GM21529 (cell line): Measurements from ENCODE around the gene ABITRAM.
A peak's percentile ranks its signal among the peaks of the same experiment; 100 is the strongest.
"Not testable (repeated sequence)": the region's sequence is repeated elsewhere in the genome, so short reads cannot be mapped to it uniquely, and the experiment has no call there.

Source experiments
- ATAC-seq: cut with Tn5 transposase; IDR thresholded peaks from one replicate; pipeline ENCODE4 v1.9.1; 2021; ENCODE audit not compliant: unreplicated experiment

Gene ABITRAM, protein sequence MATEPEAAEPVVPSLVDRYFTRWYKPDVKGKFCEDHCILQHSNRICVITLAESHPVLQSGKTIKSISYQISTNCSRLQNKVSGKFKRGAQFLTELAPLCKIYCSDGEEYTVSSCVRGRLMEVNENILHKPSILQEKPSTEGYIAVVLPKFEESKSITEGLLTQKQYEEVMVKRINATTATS

DNA sequence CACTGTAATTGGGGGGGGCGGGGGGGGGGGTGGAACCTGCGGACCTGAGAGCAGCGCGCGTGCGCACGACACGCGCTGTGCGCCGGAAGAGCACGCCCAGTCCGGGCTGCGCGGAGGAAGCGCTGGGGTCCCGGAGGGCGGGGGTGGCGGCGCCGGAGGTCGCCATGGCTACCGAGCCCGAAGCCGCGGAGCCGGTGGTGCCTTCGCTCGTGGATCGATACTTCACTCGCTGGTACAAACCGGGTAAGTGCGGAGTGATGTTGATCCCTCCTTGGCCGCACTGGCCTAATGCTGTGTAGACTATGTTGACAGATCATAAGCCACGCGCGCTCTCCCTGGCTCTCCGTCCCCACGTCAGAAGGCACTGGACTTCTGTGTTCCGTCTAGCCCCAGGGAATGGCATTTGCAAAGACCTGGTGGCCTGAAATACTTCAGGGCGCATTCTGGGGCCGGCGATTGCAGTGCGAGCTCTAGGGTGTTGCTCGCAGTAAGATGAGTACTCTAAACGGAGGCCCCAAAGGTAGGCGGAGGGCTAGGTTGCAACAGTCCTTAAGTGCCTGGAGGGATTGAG, at the start of gene ABITRAM:
TSS of gene ABITRAM (plus strand) at position 78 of the 571 bp plus-strand sequence. CDS start at position 165, 87 bp downstream.
- peak; percentile 77 for ATAC-seq

DNA sequence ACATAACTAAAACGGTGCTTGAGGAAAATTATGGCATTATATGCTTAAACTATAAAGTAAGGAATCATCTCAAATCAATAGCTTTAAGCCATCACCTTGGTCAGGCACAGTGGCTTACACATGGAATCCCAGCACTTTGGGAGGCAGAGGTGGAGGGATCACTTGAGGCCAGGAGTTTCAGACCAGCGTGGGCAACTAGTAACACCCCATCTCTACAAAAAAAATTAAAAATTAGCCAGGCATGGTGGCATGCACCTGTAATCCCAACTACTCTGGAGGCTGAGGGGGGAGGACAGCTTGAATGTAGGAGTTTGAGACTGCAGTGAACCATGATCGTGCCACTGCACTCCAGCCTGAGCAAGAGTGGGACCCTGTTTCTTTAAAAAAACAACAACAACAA, 49.5 kb upstream of the ABITRAM start:
- ATAC-seq: no peak

DNA sequence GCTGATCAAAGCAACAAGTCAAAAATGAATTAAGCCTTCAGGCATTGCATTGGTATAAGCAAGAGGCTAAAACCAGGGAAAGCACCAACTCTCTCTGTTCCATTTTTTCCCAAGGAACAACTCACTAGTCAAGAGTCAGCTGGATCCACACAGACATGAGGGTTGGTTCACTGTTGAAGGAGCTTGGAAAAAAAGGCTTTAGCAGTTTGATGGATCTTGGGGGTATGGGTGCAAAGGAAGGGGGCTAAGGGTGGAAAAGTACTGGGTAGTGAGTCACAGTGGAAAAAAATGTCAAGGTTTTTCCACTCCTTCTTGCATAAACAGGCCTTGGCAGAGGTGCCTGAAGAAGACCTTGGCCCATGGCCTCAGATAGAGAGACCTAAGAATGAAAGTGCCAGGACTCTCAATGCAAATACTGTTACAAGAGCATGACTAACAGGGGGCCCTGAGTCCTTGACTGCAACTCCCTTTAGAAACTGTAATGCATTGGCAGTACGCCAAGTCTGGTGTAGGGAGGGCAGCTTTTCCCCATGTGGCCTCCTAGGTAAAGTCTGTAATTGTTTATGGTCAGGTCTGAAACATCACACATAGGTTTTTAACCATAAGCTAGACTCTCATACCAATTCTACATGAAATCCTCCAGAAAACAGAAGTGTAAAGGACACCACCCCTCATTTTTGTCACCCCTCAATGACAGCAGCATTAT, 48.4 kb upstream of the ABITRAM start:
- ATAC-seq: peak; percentile 100

DNA sequence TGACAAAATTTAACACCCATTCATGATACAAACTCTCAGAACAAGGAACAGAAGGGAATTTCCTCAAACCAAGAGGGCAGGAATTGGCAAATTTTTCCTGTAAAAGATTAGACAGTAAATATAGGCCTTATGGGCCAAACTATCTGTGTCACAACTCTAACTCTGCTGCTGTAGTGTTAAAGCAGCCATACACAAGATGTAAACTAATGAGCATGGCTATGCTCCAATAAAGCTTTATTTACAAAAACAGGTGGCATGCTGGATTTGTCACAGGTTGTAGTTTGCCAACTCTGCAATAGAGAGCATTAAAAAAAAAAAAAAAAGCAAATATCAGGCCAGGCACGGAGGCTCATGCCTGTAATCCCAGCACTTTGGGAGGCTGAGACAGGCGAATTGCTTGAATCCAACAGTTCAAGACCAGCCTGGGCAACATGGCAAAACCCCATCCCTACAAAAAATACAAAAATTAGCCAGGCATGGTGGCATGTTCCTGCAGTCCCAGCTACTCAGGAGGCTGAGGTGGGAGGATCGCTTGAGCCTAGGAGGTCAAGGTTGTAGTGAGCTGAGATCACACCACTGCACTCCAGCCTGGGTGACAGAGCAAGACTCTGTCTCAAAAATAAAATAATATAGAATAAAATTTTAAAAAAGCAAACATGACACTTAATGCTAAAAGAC, 47.5 kb upstream of the ABITRAM start:
- not testable (repeated sequence) for ATAC-seq

DNA sequence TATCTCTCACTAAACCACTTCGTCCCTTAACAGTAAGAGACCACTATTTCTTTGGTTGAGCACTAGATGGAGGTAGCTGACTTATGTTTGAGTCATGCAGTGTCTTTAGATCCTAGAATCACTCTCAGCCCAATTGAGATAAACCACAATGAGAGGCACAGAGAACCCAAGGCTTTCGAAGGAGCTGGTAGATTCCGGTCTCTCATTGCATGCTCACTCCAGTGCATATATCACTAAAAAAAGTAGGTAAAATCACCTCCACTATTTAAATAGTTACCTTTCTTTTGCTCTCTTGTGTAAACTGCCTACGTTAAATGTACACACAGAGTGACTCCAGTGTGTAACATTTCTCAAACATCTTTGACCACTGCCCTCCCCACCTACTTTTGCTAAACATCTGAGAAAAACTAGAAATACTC, 44.5 kb upstream of the ABITRAM start:
- no peak for ATAC-seq

DNA sequence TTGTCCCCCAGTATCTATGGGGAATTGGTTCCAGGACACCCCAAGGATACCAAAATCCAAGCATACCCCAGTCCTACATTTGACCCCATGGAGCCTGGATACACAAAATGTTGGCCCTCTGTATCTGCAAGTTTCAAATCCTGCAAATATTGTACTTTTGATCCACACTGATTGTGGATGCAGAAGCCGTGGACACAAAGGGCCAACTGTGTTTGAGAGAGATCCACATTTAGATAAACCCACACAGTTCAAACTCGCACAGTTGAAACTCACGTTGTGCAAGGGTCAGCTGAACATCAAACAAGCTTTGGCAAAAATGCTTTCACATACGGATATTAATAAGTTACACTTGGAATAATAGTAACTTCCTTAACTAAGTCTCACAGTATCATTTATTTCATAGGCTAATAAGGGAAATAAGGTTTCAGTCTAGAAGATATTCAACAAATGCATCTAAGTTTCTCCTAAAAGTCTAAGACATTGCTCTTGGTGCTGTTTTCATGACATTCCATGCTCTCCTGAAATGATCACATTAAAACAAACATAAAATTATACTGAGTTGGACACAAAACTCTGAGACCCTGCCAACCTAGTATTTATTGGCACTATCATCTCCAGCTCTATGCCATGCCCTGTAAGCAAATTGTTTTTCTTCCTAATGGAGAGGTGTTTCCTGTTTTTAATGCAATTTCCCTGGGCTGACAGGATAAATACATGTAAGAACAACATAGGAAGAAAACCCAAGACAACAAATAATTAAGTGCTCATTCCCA, 39.8 kb upstream of the ABITRAM start:
- ATAC-seq: no peak

DNA sequence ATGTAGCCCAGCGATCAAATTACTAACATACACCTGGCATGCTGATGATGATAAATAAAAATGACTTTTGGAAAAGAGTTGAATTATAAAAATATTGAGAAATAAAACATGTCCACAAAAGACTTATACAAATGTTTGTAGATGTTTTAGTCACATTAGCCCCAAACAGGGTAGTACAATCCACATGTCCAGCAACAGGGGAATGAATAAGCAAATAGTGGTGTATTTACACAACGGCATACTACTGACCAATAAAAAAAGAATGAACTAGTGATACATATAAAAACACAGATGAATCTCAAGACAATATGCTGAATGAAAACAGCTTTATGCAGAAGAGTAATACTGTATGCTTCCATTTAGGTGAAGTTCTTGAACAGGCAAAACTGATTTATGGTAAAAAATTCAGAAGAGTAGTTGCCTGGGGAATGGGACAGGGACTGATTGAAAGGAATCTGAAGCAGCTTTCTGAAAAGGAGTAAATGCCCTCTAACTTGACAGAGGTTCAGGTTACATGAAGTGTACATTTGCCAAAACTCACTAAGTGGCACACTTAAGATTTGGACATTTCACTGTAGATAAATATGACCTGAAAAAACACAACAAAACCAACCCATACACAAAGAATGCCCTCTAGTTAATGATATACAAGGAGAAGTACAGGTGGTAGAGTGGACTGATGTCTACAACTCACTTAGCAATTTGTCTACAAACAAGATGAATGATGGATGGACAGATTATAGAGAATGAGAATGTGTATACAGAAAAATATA, 36.7 kb upstream of the ABITRAM start:
- no peak for ATAC-seq

DNA sequence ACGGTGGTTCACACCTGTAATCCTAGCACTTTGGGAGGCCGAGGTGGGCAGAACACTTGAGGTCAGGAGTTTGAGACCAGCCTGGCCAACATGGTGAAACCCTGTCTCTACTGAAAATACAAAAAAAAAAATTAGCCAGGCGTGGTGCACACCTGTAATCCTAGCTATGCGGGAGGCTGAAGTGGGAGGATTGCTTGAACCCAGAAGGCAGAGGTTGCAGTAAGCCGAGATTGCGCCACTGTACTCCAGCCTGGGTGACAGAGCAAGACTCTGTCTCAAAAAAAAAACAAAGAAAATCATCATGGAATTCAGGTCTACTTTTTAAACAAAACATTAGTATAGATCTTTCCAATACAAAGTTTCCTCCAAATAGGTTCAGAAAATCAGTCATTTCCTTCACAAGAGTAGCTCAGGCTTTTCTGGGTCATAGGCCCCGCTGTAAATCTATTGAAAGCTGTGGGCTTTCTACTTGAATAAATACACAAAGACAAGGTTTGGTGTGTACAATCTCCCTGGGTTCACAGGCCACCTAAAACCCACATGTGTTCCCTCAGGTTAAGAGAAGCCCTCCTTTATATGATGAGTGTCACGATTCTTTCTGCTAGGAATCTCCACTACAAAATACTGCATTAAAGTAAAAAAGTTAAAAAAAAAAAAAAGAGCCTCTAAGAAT, 35.0 kb upstream of the ABITRAM start:
- not testable (repeated sequence) for ATAC-seq

DNA sequence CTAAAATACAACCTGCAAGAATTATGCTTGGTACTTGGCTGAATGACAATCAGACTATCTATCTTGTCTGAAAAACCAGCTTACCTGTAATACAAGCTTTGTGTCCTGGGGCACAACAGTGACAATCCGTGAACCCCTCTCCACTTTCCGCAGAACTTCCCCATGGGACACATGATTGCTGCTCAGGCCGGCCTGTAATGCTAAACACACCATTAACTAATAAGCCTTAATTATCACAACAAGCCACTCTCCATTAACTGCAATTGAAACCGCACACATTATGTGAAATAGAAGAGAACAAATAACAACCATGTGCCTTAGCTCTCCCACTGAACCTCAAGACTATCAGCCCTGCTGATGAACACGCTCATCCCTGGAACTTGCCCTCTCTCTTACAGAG, 34.0 kb upstream of the ABITRAM start:
- no peak for ATAC-seq

DNA sequence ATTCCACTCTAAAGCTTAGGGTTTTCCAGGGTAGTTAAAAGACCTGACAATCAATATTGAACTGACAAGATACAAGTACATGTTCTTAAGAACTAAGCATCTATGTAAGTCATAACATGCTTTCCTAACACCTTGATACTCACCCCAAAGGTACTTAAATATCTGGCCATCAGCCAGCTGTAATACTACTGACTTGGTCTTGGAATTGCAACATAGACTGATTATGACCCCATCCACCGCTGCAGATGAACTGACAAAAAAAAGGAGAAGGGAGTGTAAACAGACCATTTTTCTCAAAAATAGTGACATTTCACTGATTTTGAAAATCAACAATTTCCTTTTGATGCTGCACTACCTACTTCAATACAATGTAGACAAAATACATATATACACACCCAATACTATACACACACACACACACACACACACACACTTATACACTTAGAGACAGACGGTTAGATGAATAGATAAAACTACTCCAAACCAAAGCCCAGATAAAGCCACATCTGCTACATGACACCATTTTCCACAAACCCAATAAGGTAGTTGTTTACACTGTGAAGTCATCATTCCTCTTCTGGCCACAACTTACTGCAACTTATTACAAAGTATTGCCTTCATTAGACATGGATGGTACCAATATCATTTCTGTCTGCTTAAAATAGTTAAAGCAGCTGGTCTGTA, 30.6 kb upstream of the ABITRAM start:
- ATAC-seq: no peak

DNA sequence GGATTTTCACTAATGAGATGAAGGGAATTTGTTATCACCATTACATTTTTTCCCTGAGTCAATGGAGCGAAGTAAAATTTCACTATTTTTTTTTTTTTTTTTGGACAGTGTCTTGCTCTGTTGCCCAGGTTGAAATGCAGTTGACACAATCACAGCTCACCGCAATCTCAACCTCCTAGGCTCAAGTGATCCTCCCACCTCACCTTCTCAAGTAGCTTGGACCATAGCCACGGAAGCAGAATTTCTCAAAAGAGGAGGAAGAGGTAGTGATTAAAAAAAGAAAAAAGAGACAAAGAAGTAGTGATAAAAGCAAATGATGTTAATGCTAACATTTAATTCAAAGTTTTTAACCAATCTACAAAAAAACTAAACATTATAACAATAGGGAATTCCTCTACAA, 30.0 kb upstream of the ABITRAM start:
- no peak for ATAC-seq

DNA sequence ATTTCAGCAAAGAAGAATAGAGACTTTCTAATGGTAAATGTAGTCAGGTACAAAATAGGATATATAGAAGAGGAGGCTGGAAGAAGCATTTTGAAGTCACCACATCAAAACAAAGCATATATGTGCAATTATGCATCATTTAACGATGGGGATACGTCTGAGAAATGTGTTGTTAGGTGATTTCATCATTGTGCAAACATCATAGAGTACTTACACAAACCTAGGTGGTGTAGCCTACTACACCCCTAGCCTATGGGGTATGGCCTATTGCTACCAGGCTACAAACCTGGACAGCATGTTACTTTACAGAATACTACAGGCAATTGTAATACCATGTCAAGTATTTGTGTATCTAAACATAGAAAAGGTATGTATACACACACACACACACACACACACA, 28.7 kb upstream of the ABITRAM start:
- ATAC-seq: no peak

DNA sequence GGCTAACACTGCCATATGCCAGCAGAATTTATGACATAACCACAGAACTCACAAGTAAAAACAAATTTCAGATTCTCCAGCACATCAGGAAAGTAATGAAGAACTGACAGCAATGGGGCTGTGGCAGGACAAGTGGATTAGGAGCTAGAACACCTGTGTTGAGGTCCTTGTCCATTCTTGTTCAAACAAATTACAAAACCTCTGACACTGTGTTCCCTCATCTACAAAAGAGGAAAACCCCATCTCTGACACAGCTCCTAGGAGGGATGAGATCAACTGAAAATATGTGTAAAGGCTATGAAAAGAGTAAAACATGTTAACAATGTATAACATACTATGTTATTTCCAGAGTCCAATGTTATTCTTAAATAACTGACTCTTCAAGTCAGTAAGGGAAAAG, 23.8 kb upstream of the ABITRAM start:
- no peak for ATAC-seq

DNA sequence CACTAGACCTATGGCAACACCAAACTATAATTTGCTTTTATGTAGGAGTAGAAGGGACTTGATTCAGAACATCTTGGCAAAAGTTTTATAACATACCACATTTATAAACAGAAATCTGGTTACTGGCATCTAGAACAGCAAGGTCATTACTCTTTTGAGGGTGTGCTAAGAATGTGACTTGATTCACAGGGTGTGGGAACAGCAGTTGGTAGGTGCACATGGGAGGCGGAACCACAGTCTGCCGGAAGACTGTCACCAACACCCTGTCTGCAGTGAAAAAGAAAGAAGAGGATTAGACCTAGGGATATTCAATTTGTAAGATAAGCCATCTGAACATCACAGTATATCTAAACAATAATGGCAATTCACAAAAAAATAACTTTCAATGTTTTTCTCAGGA, 23.3 kb upstream of the ABITRAM start:
- ATAC-seq: no peak

DNA sequence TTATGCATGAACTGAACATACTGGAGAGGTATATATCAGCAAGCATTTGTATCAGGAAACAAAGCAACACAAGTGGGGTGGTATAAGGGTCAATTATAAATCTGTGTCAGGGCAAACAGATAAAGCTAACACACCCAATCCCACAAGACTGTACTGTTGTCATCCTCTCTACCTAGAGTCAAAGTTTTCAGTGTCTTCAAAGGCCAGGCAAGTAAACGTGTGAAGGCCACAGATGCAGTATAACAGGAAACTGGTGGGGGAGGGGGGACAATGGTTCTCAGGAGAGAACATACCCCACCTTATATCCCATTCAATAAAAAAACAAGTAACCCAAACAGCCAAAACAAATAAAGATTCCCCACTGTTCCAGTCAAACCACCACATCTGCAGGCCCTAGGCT, 22.4 kb upstream of the ABITRAM start:
- ATAC-seq: no peak

DNA sequence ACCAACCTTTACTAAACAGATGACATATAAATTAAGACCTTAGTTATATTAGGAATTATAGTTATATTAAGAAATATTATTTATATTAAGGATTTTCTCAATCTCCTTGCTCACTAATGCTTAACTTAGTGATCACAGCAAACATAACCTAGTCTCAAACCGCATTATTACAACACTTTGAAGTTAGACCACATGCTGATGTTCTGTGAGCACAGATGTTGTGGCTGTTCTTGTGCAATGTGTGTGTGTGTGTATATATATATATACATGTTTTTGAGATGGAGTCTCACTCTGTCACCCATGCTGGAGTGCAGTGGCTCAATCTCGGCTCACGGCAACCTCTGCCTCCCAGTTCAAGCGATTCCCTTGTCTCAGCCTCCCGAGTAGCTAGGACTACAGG, 20.8 kb upstream of the ABITRAM start:
- no peak for ATAC-seq

DNA sequence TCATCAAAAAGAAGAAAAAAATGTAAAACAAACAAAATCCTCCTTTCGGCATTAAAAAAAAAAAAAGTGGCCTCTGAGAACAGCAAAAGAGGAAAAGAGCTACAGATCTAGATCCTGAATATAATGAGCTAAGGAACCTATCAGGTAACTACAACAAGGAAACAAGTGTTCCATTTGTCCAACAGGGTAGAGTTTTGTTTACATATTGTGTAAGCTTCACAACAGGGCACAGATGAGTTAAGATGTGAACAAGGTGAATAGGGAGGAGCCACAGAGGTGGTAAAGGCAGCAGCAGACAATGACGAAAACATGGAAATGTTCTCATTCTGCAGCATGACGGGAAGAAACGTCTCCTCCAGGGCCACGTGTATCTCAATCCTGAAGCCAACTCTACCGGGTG, 14.7 kb upstream of the ABITRAM start:
- ATAC-seq: no peak

DNA sequence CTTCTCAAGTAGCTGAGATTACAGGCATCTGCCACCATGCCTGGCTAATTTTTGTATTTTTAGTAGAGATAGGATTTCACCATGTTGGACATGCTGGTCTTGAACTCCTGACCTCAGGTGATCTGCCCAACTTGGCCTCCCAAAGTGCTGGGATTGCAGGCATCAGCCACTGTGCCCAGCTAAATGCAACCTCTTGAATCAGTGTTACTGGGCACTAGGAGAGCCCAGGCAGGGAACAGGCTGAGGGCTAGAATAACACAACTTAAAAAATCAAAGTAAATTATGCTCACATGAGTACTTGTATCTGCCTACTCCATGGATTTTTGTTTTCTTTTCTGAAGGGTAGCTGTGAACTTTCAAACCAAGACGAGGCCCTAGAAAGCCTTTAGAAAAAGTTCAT, 13.8 kb upstream of the ABITRAM start:
- ATAC-seq: not testable (repeated sequence)

DNA sequence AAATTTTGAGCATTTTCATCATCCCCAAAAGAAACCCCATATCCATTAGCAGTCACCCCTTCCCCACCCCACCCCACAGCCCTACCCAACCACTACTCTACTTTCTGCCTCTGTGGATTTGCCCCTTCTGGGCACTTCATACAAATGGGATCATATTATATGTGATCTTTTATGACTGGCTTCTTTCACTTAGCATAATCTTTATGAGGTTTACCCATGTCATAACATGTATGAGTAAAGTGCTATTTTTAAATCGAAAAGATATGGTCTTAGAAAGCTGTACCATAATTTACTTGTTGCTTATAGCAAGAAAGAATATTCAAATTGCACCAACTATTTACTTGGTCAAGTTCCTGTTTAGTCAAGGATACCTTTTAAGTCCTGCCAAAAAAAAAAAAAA, 13.0 kb upstream of the ABITRAM start:
- no peak for ATAC-seq
